Panc1 (cell line): Measurements from ENCODE around the gene MLLT10. TPM values are rescaled to one million over a fixed set of nuclear protein-coding genes. Genes with fewer than 3 reads are reported as not detected.

Source experiments
- ATAC-seq: fragments of 200-7000 bp; cut with Tn5 transposase; 2 replicates; pipeline ENCODE4 v1.9.1; 2020; ENCODE audit warnings: mild to moderate bottlenecking, moderate library complexity
- BruUV-seq: library from RNA; stranded (reverse); fragments of 400-500 nt; replicated peaks from 2 replicates; lab custom pipeline; 2021; lab: Mats Ljungman, UMichigan
- CTCF ChIA-PET: fragments of 300-600 bp; sonication (Branson Sonifier 250); formaldehyde crosslinking; loops from one replicate; lab custom pipeline; 2022; ENCODE audit warnings: antibody characterized with exemption; lab: Charles Lee
- POLR2A ChIA-PET: fragments of 300-600 bp; sonication (Branson Sonifier 250); formaldehyde crosslinking; loops from one replicate; lab custom pipeline; 2022; ENCODE audit warnings: antibody characterized with exemption; lab: Charles Lee
- DNase-seq: peaks from one replicate; pipeline ENCODE4 v3.0.0-alpha.2; 2010; ENCODE audit warnings: low read depth, low spot score
- H3K27ac ChIP-seq: 2 replicates; pipeline ENCODE4 v1.5.1; 2011; ENCODE audit warnings: mild to moderate bottlenecking, low read length, inconsistent platforms
- H3K27me3 ChIP-seq: fragments of 200-500 bp; sonication (Bioruptor generic); 2 replicates; pipeline ENCODE4 v1.6.0; 2014; ENCODE audit warnings: low read length, inconsistent platforms; ENCODE audit not compliant: control insufficient read depth, insufficient read depth
- H3K36me3 ChIP-seq: fragments of 200-500 bp; sonication (Bioruptor generic); 2 replicates; pipeline ENCODE4 v1.5.1; 2014; ENCODE audit warnings: inconsistent platforms, mild to moderate bottlenecking, low read length, moderate library complexity; ENCODE audit not compliant: control insufficient read depth, insufficient read depth
- H3K4me1 ChIP-seq: 2 replicates; pipeline ENCODE4 v1.5.1; 2011; ENCODE audit warnings: inconsistent platforms, mild to moderate bottlenecking, low read length, moderate library complexity; ENCODE audit not compliant: control insufficient read depth, insufficient read depth
- H3K4me3 ChIP-seq, 2 experiments: 2 replicates each; pipeline ENCODE4 v1.5.1; 2011 to 2012; ENCODE audit warnings: low read depth in 2 of 2, low read length in 2 of 2, mild to moderate bottlenecking in 2 of 2, inconsistent platforms in 1 of 2, moderate library complexity in 1 of 2
- H3K9me3 ChIP-seq: fragments of 200-500 bp; sonication (Bioruptor generic); 2 replicates; pipeline ENCODE4 v1.5.1; 2014; ENCODE audit warnings: low read depth, mild to moderate bottlenecking, inconsistent platforms, low read length, moderate library complexity; ENCODE audit not compliant: control insufficient read depth, insufficient read depth
- CTCF ChIP-seq: fragments of 450-650 bp; IDR thresholded peaks from 2 replicates; pipeline ENCODE4 v1.5.1; 2017; ENCODE audit warnings: mild to moderate bottlenecking
- POLR2AphosphoS5 ChIP-seq: IDR thresholded peaks from 2 replicates; pipeline ENCODE4 v1.6.1; 2012; ENCODE audit warnings: mild to moderate bottlenecking, low read depth, low read length, moderate library complexity
- REST ChIP-seq, 2 experiments: IDR thresholded peaks; 2 replicates each; pipeline ENCODE4 v1.6.1; 2011 to 2012; ENCODE audit warnings: low read depth in 2 of 2, control low read depth in 1 of 2, low read length in 1 of 2, mild to moderate bottlenecking in 1 of 2, moderate library complexity in 1 of 2; ENCODE audit not compliant: insufficient read depth in 1 of 2
- SIN3A ChIP-seq: IDR thresholded peaks from 2 replicates; pipeline ENCODE4 v1.6.1; 2012; ENCODE audit warnings: low read depth, mild to moderate bottlenecking, low read length, moderate library complexity, borderline replicate concordance; ENCODE audit not compliant: insufficient read depth
- TCF7L2 ChIP-seq: IDR thresholded peaks from 2 replicates; pipeline ENCODE4 v1.6.1; 2011; ENCODE audit warnings: mild to moderate bottlenecking, low read depth, low read length, inconsistent platforms
- in situ Hi-C: cut with HindIII; loops from 2 replicates; pipeline ENCODE4 v1.10.0; 2016; ENCODE audit warnings: low sequenced_read_pairs, low pct_unique_long_range_greater_than_20kb
- intact Hi-C: fragments of 100-400 bp; cut with micrococcal nuclease; formaldehyde crosslinking; loops from one replicate; pipeline ENCODE4 v1.10.0; 2022; ENCODE audit not compliant: unreplicated experiment
- total RNA-seq: library from RNA; stranded (reverse); gene quantifications from one replicate; pipeline ENCODE4 v1.2.1, GENCODE V29; 2021; ENCODE audit not compliant: unreplicated experiment

MLLT10 gene
- total RNA-seq, 1 experiment from 2014 or later = 33.4 TPM

GRCh38 chr10:21760332-21760731 is 226.3 kb downstream of the MLLT10 start:
- H3K27me3 ChIP-seq = no peaks in the 10 kb centered on the region
- no peaks in the 10 kb centered on the region for H3K9me3 ChIP-seq
- ATAC-seq (no peak), DNase-seq (no peak)
- H3K36me3 ChIP-seq = no peaks in the 10 kb centered on the region
- ChIA-PET CTCF (no interaction called here), POLR2A (no interaction called here)
- no peak overlapping the region for H3K27ac ChIP-seq
- in situ Hi-C loops = no loop called here
- BruUV-seq = no TSS peak
- no peak for TF ChIP-seq SIN3A
- no peak for TF ChIP-seq POLR2AphosphoS5
- TF ChIP-seq CTCF = no peak
- TF ChIP-seq TCF7L2 = no peak
- TF ChIP-seq REST (IDR thresholded peaks at IDR 0.05; ENCODE audit: insufficient read depth in 1 of 2, low read depth in 2 of 2, low read length in 1 of 2) = no peak
- H3K4me1 ChIP-seq = no peaks in the 10 kb centered on the region
- no peak overlapping the region for H3K4me3 ChIP-seq
- intact Hi-C loops = no loop called here

GRCh38 chr10:21764466-21765189 is 230.6 kb downstream of the MLLT10 start:
- H3K27ac ChIP-seq = no peak overlapping the region
- H3K9me3 ChIP-seq = no peaks in the 10 kb centered on the region
- no peak for ATAC-seq
- in situ Hi-C loops = no loop called here
- intact Hi-C loops = no loop called here
- TF ChIP-seq SIN3A = no peak
- no peak for TF ChIP-seq REST (IDR thresholded peaks at IDR 0.05; ENCODE audit: insufficient read depth in 1 of 2, low read depth in 2 of 2, low read length in 1 of 2)
- no peak for DNase-seq
- no peaks in the 10 kb centered on the region for H3K27me3 ChIP-seq
- ChIA-PET CTCF (no interaction called here), POLR2A (no interaction called here)
- no peaks in the 10 kb centered on the region for H3K4me1 ChIP-seq
- BruUV-seq = no TSS peak
- H3K4me3 ChIP-seq = no peak overlapping the region
- no peaks in the 10 kb centered on the region for H3K36me3 ChIP-seq
